Fibroblast of skin of left biceps (primary cell): ENCODE results near the gene LRRC8C.

Source experiments
- DNase-seq, 2 experiments: peaks; one replicate each; pipeline ENCODE4 v3.0.0-alpha.2; 2013; ENCODE audit warnings: low read depth in 2 of 2

LRRC8C gene

DNA sequence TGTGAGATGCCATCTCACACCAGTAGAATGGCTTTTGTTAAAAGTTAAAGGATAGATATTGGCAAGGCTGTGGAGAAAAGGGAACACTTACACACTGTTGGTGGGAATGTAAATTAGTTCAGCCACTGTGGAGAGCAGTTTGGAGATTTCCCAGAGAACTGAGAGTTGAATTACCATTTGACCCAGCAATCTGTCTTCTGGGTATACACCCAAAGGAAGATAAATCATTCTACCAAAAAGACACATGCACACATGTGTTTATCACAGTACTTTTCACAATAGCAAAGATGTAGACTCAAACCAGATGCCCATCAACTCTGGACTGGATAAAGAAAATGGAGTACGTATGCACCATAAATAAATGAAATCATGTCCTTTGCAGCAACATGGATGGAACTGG is 99.3 kb downstream of the LRRC8C start:
- DNase-seq, result no peak

DNA sequence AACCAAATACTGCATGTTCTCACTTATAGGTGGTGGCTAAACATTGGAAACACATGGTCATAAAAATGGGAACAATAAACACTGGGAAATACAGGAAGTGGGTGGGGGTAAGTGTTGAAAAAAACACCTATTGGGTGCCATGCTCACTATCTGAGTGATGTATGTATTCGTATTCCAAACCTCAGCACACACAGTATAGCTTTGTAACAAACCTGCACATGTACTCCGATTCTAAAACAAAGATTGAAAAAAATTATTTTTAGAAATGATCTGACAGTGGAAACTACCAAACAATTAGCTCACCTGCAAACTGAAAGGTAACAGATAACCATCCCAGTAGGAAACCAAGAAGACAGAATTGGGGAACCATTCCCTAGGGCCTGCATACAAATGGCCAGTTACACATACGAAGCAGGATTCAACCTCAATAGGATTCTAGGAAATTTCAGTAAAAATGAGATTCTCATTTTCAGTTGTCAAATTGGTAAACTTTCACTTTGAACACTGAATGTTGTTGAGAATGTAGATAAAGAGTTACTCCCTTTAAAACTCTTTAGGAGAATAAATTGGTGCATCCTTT is 99.8 kb downstream of the LRRC8C start:
- DNase-seq, result no peak

DNA sequence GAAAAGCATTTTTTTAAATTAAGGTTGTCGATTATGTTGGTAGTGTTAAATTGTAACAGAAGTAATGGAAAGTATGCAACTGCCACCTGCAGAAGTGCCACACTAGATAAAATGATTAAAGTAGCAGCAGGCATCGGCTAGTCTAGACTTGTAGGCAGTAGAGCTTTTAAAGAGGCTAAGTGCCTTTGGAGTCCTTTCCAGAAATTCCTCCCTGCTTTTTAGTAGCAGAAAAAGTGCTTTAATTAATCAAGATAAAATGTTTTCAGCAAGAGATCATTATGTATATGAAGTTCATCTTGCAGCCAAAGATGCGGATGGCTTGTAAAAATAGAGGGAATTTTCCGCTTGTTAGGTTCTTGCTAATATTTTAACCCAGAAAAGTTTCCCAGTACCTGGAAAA is 100.8 kb downstream of the LRRC8C start:
- DNase-seq, result no peak

DNA sequence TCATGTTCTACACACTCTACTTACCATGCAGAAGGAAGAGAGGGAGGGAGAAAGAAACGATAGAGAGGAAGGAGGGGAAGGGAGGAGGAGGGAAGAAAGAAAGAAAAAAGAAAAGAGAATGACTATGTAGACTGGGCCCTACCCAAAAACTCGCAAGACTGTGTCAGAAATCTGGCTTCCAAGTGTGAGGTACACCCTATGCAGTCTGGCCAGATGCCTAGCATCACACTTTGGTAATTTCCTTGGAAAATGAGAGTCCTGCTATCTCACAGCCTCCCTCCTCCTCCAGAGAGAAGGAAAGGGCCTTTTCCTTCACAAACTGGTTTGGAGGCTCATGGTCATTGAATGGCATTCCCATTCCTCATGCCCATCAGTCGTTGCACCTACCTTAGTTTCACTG is 101.5 kb downstream of the LRRC8C start:
- DNase-seq, result no peak

DNA sequence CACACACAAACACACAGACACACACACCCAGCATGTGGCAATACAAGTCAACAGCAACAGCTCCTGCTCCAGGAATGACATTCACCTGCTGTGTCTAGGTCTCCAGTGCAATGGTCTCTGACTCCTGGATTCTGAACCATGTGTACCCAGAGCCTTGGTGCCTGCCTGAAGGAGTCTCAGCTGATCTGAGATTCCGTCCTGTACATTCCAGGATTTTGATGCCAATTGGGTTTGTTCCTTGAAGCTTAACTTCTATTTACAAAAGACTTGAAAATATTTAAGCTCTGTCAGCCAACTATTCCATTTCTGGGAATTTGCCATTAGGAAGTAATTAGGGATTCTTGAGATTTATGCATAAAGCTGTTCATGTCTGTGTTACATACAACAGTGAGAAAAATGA is 102.6 kb downstream of the LRRC8C start:
- no peak for DNase-seq

DNA sequence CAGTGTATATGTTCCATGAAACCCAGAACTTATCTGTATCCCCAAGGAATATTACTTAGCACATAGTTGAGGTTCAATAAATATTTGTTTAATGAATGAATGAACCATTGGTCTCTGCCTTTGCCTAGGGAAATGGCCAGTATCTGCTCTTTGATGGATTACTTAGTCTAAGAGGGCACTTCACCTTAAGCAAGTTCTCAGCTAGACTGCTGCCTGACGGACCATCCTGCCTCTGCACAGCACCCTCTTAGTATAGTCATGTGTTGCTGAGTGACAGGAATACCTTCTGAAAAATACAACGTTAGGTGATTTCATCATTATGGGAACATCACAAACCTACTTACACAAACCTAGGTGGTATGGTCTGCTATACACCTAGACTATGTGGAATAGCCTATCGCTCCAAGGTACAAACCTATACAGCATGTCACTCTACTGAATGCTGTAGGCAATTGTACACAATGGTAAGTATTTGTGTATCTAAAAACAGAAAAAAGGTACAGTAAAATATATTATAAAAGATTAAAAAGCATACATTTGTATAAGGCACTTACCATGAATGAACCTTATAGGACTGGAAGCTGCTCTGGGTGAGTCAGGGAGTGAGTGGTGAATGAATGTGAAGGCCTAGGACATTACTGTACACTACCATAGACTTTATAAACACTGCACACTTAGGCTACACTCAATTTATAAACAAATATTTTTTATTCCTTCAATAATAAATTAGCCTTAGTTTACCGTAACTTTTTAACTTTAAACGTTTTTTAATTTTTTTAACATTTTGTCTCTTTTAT is 104.2 kb downstream of the LRRC8C start:
- DNase-seq, result no peak

DNA sequence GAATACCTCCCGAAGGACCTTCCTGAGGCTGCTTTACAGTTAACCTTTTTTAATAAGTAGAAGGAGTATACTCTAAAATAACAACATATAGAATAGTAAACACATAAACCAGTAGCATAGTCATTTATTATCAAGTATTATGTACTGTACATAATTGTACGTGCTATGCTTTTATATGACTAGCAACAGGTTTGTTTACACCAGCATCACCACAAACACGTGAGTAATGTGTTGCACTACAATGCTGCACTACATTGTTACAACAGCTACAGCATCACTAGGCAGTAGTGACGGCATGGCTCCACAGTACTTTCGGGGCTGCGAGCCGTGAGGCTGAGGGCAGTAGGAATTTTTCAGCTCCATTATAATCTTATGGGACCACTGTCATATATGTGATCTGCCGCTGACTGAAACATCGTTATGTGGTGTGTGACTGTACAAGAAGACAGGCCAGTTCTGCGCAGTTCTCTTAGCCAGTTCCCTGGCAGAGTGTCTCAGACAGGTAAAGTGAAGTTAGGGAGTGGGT is 105.1 kb downstream of the LRRC8C start:
- DNase-seq, result no peak

DNA sequence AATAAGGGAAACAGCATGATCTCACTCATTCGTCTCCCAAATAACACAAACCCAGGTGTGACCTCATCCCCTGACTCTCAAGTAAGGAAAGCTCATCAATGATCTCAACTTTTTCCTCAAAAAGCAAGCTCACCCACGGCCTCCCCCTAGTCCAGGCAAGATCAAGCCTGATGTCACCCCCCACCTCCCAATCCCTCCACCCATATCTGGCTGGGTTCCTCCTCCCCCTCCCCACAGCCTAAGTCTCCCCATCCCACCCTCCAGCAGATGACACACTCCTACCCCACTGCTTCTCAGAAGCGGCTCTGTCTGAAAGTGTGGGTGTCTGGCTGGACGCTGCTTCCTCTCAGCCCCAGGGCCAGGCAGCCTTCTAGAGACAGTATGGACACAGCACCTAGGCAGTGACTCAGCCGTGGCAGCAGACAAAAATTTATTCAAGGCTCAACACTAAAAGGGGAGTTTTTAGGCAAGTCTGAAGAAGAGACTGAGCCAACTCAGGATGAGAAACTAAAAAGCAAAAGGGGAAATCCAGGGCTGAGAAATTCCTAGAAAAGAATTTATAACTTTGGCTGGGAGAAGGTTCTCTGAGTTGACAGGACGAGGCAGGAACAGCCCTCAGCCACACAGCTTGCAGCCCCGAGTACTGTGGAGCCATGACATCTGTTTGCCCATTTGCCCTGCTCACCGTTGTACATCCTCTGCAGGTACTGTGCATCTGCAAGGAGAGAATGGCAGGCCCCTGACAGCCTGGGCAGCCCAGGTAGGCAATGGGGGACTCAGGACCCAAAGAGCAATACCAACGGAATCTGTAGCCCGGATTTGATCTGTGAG is 106.3 kb downstream of the LRRC8C start:
- DNase-seq, result no peak

DNA sequence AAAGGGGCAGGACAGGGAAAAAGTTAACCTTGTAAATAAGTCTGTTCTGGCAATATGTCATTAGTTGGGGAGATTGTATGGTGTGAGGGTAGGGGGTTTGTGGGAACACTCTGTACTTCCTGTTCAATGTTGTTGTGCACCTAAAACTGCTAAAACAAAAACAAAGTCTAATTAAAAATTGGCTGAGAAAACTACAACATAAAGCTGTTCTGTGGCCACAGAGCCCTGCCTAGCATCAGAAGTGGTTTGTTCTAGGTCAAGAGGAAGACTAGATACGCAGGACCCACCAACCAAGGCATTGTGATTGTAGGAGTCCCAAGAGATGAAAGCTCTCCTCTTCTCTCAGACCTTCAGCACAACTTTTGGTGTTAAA is 106.9 kb downstream of the LRRC8C start:
- no peak for DNase-seq

DNA sequence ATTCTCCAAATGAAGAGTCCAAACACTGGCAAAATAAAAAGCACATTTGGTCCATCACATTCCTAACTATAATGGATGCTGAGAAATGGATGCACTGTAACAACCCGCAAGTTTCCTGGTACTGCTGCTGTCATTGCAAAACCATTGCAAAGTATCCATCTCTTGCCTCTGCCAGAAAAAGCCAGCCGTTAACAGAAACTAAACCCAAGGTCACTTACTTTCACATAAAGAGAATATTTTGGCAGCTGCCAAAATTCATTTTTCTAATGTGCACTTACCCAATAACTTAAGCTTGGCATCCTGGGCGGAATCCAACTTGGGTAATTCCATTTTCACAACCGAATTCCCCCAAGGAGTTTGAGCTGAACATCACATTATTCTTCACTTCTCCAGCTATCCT is 110.9 kb downstream of the LRRC8C start:
- no peak for DNase-seq

DNA sequence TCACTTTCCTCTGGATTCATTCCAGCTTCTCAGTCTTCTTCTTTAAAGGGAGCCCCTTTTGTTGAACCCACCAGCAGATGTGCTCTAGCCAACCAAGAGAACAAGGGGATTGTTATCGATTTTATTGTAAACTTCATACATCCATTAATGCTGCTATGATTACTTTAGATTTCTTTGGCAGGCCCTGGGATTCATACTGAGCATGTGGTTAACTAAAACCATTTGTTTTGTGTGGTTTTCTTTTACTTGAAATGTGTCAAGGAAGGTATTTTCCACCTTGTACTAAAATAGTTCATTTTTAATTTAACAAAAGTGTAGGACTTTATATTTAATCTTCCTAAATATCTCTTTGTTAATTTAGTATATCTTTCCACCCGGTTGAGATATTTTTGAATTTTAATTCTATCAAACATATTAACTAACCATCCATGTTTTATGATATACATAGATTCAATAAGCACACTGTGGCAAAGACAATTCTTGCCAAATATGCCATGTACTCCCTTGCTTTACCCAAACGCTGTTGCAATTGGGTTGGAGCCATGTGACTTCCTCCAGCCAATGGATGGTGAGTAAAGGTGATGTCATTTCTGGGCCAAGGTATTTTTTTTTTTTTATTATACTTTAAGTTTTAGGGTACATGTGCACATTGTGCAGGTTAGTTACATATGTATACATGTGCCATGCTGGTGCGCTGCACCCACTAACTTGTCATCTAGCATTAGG is 113.7 kb downstream of the LRRC8C start:
- no peak for DNase-seq

DNA sequence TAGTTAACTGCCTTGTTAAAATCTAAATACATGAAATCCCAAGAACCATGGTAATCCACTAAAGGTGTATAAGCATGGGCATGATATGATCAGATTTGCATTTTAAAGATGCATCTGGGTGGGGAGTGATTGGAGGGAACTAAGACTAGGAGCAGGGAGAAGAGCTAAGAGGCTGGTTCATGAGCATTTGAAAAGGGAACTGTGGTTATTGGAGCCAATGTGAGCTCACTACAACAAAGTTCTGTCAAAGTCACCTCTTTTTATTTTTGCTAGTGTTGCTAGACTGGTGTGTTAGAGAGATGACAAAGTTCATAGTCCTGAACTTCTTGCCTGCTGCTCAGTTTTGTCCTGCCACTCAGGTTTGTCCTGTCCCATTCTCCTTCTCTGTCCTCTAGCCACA is 120.8 kb downstream of the LRRC8C start:
- DNase-seq, result no peak

DNA sequence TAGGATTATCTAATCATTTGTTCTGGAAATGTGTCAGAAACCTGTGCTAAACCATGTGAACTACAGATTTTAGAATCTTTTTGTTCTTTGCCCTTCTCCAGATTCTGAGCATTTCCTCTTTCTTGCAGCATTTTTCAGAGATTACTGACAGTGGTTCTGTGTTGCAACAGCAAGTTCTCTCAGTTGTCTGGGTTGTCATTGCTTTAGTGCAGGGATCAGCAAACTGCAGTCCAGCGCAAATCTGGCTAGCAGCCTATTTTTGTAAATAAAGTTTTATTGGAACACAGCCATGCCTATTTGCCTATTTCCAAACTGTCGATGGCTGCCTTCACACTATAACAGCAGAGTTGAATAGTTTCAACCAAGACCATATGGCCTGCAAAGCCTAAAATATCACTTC is 121.6 kb downstream of the LRRC8C start:
- DNase-seq, result peak; percentile 18 to 32

DNA sequence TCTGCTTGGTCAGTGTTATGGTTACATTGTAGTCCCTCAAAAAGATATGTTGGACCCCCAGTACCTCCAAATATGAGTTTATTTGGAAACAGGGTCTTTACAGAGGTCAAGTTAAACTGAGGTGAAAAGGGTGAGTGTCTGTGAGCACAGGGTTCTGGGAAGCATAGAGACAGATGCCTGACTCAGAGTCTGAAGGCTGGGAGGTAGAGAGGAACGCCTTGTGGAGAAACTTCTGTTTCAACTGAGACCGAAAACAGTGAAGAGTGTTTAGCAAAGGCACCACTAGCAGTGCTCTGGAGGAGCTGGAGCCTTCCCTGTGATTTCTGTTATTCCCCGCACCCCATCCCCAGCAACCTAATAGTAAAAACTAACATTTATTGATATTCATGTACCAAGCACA is 122.7 kb downstream of the LRRC8C start:
- no peak for DNase-seq

DNA sequence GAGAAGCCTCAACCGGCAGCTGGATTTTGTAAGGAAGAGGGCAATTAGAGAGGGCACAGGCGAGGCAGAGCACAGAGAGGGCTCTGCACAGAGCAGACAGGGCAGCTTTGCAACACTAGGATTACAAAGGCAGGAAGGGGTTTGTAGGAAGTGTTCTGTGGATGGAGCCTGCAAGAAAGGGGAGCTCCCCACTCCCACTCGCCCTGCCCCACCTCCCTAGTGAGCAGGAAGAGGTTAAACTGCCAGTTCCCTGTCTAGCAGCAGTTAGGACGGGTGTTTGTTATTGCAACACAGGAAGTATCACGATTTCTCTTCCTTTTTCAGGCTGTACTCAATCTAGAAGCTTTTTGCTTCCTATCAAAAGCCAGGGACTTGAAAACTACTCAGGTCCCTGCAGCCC is 124.6 kb downstream of the LRRC8C start:
- no peak for DNase-seq

DNA sequence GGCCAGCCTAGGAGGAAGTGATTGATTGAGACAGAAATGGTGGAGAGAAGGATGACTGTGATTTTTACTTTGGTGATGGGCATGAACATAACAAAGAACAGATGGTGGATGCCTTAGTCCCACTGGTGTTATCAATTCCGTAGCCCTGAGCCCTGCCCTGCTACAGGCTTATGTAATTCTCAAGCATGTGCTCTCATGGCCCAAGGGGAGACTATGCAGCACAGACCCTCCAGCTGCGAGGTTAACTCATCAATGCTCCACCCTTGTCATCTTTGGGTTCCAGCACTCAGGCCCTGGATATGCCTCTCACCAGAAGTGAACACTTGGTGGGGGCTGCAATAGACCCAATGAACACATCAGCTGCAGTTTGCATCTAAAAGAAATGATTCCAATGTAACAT is 125.2 kb downstream of the LRRC8C start:
- no peak for DNase-seq

DNA sequence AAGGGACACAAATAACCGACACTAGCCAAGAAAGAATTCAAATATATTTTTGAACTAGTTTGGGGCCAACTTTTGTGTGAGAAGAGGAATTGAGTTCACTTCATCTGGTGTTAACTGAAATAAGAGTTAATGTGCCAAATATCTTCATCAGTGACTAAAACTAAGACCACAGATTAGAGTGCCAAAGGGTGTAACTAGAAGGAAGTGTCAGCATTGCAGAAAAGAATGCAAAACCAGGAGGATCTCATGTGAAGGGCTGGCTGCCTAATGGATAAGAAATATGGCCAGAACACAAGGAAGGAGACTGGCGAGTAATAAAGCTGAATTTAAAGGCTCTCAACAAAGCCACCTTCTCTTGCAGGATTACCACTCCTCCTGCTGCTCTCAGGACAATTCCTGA is 126.1 kb downstream of the LRRC8C start:
- no peak for DNase-seq

DNA sequence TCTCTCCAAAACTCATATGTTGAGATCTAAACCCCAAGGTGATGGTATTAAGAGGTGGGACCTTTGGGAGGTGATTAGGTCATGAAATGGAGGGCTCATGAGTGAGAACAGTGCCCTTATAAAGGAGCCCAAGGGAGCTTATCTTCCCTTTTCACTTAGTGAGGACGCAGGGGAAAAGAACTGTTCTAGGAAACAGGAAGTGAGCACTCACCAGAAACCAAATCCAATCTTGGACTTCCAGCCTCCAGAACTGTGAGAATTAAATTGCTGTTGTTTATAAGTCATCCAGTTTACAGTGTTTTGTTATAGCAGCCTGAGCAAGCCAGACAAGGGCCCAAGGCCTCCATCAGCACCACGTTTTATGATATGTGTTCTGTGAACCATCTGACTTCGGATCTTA is 127.6 kb downstream of the LRRC8C start:
- DNase-seq, result no peak

DNA sequence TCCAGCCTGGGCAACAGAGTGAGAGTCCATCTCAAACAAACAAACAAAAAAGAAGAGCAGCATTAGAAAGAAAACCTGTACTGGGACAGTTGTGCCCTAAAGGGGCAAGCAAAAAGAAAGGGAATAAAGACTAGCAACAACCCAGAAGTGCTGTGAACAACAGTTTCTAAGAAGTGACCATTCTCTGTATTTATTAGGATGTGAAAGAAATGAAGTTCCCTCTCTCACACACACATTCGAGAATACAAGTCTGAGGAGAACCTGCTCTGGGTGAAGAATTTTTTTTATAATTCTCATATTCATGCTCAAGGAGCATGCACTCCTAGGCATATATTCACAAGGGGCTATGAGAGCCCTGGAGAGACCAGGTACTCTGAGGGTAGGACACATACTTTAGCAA is 128.4 kb downstream of the LRRC8C start:
- no peak for DNase-seq

DNA sequence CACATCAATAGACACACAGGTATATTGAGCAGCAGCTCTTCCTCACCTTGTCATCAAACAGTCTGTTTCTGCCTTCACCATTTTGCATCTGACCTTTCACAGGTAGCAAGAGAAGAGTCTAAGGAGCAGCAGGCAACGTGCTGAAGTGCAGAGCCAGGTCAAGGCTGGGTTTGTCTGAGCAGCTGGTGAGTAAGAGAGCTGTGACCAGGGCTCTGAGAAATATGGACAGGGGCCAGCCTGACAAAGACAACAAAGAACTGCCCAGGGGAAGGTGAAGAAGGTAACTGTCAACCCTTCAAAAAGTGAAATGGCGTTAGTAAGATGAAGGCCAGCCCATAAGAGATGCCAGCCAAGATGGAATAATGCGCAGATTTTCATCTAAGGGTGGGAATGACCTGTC is 129.0 kb downstream of the LRRC8C start:
- DNase-seq, result no peak

DNA sequence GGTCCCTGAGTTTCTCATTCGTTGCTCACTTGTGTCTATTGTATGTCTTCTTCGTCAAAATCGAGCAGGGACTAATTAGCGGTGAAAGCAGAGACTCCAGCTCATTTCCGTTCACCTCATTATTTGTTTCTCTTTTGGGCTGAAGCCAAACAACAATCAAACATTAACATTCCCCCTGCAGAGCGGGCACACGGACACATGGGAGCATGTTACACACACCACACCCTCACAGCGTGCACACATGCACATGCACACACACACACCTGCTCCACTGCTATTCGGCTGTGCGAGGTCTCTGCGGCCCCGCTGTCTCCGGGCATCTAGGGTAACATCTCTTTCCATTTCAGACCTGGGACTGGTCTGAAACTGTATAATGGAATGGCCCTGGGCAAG is 129.5 kb downstream of the LRRC8C start:
- DNase-seq, result no peak
